MM.1S (cell line): ENCODE data around the gene CLMN.

Source experiments
- EZH2 ChIP-seq: fragments of 300-600 bp; sonication (generic); optimal IDR thresholded peaks from 2 replicates; pipeline ENCODE3; 2017; ENCODE audit warnings: low read depth, mild to moderate bottlenecking, antibody characterized with exemption, low read length, mixed read lengths
- TF ChIP-seq, protein P1 (sequence below): fragments of 300-600 bp; sonication (generic); IDR thresholded peaks from 2 replicates; pipeline ENCODE4 v1.5.1; 2016; ENCODE audit warnings: antibody characterized with exemption, low read length, mixed read lengths

GRCh38 chr14:95303552-95303951 is 16.2 kb downstream of the CLMN start:
- TF ChIP-seq, protein P1, sequence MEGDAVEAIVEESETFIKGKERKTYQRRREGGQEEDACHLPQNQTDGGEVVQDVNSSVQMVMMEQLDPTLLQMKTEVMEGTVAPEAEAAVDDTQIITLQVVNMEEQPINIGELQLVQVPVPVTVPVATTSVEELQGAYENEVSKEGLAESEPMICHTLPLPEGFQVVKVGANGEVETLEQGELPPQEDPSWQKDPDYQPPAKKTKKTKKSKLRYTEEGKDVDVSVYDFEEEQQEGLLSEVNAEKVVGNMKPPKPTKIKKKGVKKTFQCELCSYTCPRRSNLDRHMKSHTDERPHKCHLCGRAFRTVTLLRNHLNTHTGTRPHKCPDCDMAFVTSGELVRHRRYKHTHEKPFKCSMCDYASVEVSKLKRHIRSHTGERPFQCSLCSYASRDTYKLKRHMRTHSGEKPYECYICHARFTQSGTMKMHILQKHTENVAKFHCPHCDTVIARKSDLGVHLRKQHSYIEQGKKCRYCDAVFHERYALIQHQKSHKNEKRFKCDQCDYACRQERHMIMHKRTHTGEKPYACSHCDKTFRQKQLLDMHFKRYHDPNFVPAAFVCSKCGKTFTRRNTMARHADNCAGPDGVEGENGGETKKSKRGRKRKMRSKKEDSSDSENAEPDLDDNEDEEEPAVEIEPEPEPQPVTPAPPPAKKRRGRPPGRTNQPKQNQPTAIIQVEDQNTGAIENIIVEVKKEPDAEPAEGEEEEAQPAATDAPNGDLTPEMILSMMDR = no peak
- TF ChIP-seq EZH2 = no peak
